ENCODE data around the gene TRIP10. TPM values are rescaled to one million over a fixed set of nuclear protein-coding genes. Genes with fewer than 3 reads are reported as not detected.
A peak's percentile ranks its signal among the peaks of the same experiment; 100 is the strongest.

TRIP10 gene
- polyA plus RNA-seq, 3 donors, result 1.5 to 2.4 (median 1.9) TPM

- no peak overlapping the region for H3K4me3 ChIP-seq (replicated peaks in 1 of 3; ENCODE audit: low read depth in 2 of 3, low read length in 3 of 3)
- Mint-ChIP-seq H3K4me3 (peak overlapping the region in 1 of 2 donors; percentile 48), H3K27ac (no peak overlapping the region), H3K36me3 (no peaks in the 10 kb centered on the region), H3K27me3 (ENCODE audit: low read depth in 3 of 3) (peaks cover 11 to 25% (median 15%) of the 10 kb centered on the region in 3 donors), H3K9me3 (peaks cover 0 to 6% (median 0%) of the 10 kb centered on the region in 7 donors), H3K4me1 (peaks cover 27% of the 10 kb centered on the region)
- no peak for DNase-seq
- H3K27me3 ChIP-seq (ENCODE audit: control insufficient read depth in 2 of 2, insufficient read depth in 2 of 2, low read length in 2 of 2), result peaks cover 0 to 5% of the 10 kb centered on the region in 2 donors
- no peaks in the 10 kb centered on the region for H3K36me3 ChIP-seq (replicated peaks in 1 of 2; ENCODE audit: control insufficient read depth in 1 of 2, insufficient read depth in 2 of 2, low read length in 2 of 2)
- H3K9me3 ChIP-seq (replicated peaks in 1 of 2; ENCODE audit: control insufficient read depth in 1 of 2, insufficient read depth in 1 of 2, low read length in 2 of 2), result no peaks in the 10 kb centered on the region
- peaks cover 23 to 31% of the 10 kb centered on the region in 2 donors for H3K4me1 ChIP-seq (ENCODE audit: control insufficient read depth in 1 of 2, insufficient read depth in 2 of 2, low read length in 2 of 2)
- H3K27ac ChIP-seq (ENCODE audit: low read depth in 1 of 2, low read length in 2 of 2), result no peak overlapping the region
- H4K20me1 ChIP-seq (ENCODE audit: insufficient read depth, low read length), result no peaks in the 10 kb centered on the region
- intact Hi-C loops (cut with micrococcal nuclease), result no loop called here
- H2AFZ ChIP-seq (ENCODE audit: insufficient read depth, low read depth, low read length, poor library complexity, severe bottlenecking), result no peak overlapping the region
- H3K9ac ChIP-seq (ENCODE audit: insufficient read depth, low read length, poor library complexity, severe bottlenecking), result no peak overlapping the region
- WGBS (ENCODE audit: insufficient coverage), result 80% methylated on average over 9 of the region's 10 CpGs
- TF ChIP-seq, protein P1, sequence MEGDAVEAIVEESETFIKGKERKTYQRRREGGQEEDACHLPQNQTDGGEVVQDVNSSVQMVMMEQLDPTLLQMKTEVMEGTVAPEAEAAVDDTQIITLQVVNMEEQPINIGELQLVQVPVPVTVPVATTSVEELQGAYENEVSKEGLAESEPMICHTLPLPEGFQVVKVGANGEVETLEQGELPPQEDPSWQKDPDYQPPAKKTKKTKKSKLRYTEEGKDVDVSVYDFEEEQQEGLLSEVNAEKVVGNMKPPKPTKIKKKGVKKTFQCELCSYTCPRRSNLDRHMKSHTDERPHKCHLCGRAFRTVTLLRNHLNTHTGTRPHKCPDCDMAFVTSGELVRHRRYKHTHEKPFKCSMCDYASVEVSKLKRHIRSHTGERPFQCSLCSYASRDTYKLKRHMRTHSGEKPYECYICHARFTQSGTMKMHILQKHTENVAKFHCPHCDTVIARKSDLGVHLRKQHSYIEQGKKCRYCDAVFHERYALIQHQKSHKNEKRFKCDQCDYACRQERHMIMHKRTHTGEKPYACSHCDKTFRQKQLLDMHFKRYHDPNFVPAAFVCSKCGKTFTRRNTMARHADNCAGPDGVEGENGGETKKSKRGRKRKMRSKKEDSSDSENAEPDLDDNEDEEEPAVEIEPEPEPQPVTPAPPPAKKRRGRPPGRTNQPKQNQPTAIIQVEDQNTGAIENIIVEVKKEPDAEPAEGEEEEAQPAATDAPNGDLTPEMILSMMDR (IDR thresholded peaks at IDR 0.05), result no peak
- H3K4me2 ChIP-seq (replicated peaks; ENCODE audit: extremely low read depth, low read length, poor library complexity, severe bottlenecking), result no peak overlapping the region
- no peaks in the 10 kb centered on the region for H3K79me2 ChIP-seq (ENCODE audit: insufficient read depth, low read length)
Observed at GRCh38 chr19:6717036-6717435, 22.4 kb upstream of the TRIP10 start.

DNA sequence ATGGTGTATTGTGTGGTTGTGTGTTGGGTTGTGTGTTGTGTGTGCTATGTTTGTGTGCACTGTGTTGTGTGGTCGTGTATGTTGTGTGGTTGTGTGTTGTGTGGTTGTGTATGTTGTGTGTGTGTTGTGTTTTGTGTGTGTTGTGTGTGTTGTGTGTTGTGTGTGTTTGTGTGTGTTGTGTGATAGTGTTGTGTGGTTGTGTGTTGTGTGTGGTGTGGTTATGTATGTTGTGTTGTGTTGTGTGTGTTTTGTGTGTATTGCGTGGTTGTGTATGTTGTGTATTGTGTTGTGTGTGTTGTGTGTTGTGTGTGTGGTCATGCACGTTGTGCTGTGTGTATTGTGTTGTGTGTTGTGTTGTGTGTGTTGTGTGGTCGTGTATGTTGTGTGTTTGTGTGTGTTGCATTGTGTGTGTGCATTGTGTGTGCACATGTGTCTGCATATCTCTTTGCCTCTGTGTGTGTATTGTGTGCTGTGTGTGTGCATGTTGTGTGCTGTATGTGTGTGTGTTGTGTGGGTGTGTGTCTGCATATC, 22.0 kb upstream of the TRIP10 start:
- TF ChIP-seq, protein P1 (IDR thresholded peaks at IDR 0.05), result no peak
- Histone ChIP-seq H3K27ac (ENCODE audit: low read depth in 1 of 2, low read length in 2 of 2) (no peak overlapping the region), H3K27me3 (ENCODE audit: control insufficient read depth in 2 of 2, insufficient read depth in 2 of 2, low read length in 2 of 2) (peaks cover 0 to 5% of the 10 kb centered on the region in 2 donors), H3K4me3 (replicated peaks in 1 of 3; ENCODE audit: low read depth in 2 of 3, low read length in 3 of 3) (no peak overlapping the region), H3K4me1 (ENCODE audit: control insufficient read depth in 1 of 2, insufficient read depth in 2 of 2, low read length in 2 of 2) (peaks cover 26 to 36% of the 10 kb centered on the region in 2 donors), H3K36me3 (replicated peaks in 1 of 2; ENCODE audit: control insufficient read depth in 1 of 2, insufficient read depth in 2 of 2, low read length in 2 of 2) (no peaks in the 10 kb centered on the region), H3K9me3 (replicated peaks in 1 of 2; ENCODE audit: control insufficient read depth in 1 of 2, insufficient read depth in 1 of 2, low read length in 2 of 2) (no peaks in the 10 kb centered on the region), H3K79me2 (ENCODE audit: insufficient read depth, low read length) (no peaks in the 10 kb centered on the region), H3K9ac (ENCODE audit: insufficient read depth, low read length, poor library complexity, severe bottlenecking) (no peak overlapping the region), H4K20me1 (ENCODE audit: insufficient read depth, low read length) (no peaks in the 10 kb centered on the region), H2AFZ (ENCODE audit: insufficient read depth, low read depth, low read length, poor library complexity, severe bottlenecking) (no peak overlapping the region), H3K4me2 (replicated peaks; ENCODE audit: extremely low read depth, low read length, poor library complexity, severe bottlenecking) (no peak overlapping the region)
- peaks cover 10 to 22% (median 13%) of the 10 kb centered on the region in 3 donors for H3K27me3 Mint-ChIP-seq (ENCODE audit: low read depth in 3 of 3)
- peak overlapping the region in 3 of 7 donors; percentile 13 to 28 (median 21) for H3K27ac Mint-ChIP-seq
- H3K9me3 Mint-ChIP-seq, result peaks cover 0 to 6% (median 0%) of the 10 kb centered on the region in 7 donors
- H3K4me3 Mint-ChIP-seq, result peak overlapping the region in 1 of 2 donors; percentile 48
- H3K4me1 Mint-ChIP-seq, result peaks cover 31% of the 10 kb centered on the region
- no peak for DNase-seq
- 78% methylated on average over 4 of the region's 4 CpGs for WGBS (ENCODE audit: insufficient coverage)
- intact Hi-C loops (cut with micrococcal nuclease), result no loop called here
- H3K36me3 Mint-ChIP-seq, result no peaks in the 10 kb centered on the region
